Measurements from ENCODE around the gene SKIDA1.

- TF ChIP-seq POLR2AphosphoS5 (IDR thresholded peaks at IDR 0.05): no peak
- TF ChIP-seq CTCF (IDR thresholded peaks at IDR 0.05): no peak
- TF ChIP-seq POLR2A (IDR thresholded peaks at IDR 0.05): no peak
These were observed 4.5 kb downstream of the SKIDA1 start for GRCh38 chr10:21520949-21521348.

All from breast epithelium (tissue), 3 donors.